Measurements from ENCODE around the gene TOMM22.

The TOMM22 gene

DNA sequence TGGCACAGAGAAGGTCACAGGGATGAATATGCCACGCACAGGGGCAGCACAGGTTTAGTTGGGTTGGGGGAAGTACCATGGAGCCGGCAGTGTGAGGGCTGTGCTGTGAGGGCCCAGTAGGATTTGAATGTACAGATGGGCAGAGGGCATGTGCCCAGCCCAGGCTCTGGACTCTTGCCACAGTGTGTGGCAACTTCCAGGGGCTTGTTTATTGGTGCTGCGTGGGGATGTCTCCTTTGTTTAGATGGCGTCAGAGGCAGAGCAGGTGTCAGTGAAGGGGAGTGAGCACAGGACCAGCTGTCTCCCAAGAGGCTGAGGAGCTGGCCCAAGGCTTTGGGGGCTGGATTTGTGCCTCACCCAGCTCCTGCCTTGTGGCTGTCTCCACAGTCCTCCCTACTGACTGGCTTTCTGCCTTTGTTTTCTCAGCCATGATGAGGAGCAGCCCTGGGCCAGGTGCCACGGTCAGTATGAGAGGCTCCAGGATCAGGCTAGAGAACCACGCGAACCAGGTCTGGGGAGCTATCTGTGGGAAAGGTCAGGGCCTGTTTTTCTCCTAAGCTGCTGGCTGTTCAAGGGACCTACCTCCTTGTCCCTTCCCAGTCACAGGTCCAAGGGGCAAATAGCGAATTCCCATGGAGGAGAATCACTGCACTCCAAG, 52.1 kb downstream of the TOMM22 start:
- TF ChIP-seq CTCF (IDR thresholded peaks at IDR 0.05; ENCODE audit: insufficient read depth, missing control alignments) = no peak
- FAIRE-seq (no peak), DNase-seq (ENCODE audit: insufficient read length, low spot score) (no peak)

DNA sequence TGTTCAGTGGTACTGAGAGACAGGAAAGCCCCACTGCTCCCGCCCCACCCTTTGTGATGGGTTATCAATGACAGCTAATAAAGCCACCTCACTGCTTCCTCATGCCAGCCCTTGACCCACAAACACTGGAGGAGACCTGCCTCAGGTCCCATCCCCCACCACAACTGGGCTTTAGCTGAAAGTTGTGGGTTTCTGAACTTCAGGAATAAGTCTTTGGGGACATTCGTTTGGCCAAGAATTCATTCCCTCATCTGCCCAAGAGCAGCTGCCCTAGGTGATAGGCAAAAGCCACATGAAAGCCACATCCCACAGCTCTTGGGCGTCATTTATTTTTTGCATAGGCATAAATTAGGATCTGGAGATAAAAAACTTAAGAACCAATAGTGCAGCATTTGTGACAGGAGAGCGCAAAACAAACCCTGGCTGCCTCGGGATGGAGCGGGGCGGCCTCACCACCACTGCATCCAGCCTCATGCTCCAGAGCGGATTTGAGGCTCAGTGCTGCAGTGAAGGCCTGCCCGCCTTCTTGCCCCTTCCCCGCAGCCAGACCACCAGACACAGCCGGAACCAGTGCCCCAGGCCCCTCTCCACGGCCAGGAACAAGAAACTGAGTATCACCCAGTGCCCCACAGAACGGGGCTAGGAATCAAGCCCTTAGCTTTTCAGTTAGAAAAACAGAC, 52.8 kb downstream of the TOMM22 start:
- no peak for FAIRE-seq
- DNase-seq (ENCODE audit: insufficient read length, low spot score) = no peak
- TF ChIP-seq CTCF (IDR thresholded peaks at IDR 0.05; ENCODE audit: insufficient read depth, missing control alignments) = no peak

Measured in D721Med (cell line).